Osteoblast (primary cell): ENCODE measurements around the gene GPR132. TPM values are rescaled to one million over a fixed set of nuclear protein-coding genes. Genes with fewer than 3 reads are reported as not detected.

Source experiments
- DNase-seq: peaks from one replicate; pipeline ENCODE4 v3.0.0; 2011; ENCODE audit warnings: low spot score, mixed read lengths; ENCODE audit not compliant: insufficient read length; ENCODE audit errors: missing footprints
- H2AFZ ChIP-seq: 2 replicates; pipeline ENCODE4 v1.6.0; 2011; ENCODE audit warnings: mild to moderate bottlenecking, low read length
- H3K27ac ChIP-seq: 2 replicates; pipeline ENCODE4 v1.5.1; 2011; ENCODE audit warnings: mild to moderate bottlenecking, low read depth, low read length, moderate library complexity
- H3K27me3 ChIP-seq: 2 replicates; pipeline ENCODE4 v1.6.0; 2012; ENCODE audit warnings: mild to moderate bottlenecking, control low read depth, inconsistent platforms, low read length, moderate library complexity; ENCODE audit not compliant: insufficient read depth
- H3K36me3 ChIP-seq: 2 replicates; pipeline ENCODE4 v1.5.1; 2011; ENCODE audit warnings: mild to moderate bottlenecking, low read length, control low read depth, moderate library complexity; ENCODE audit not compliant: insufficient read depth
- H3K4me1 ChIP-seq: 2 replicates; pipeline ENCODE4 v1.5.1; 2011; ENCODE audit warnings: mild to moderate bottlenecking, low read length, control low read depth, moderate library complexity; ENCODE audit not compliant: insufficient read depth
- H3K4me2 ChIP-seq: 2 replicates; pipeline ENCODE4 v1.6.0; 2011; ENCODE audit warnings: mild to moderate bottlenecking, low read length; ENCODE audit not compliant: insufficient read depth
- H3K4me3 ChIP-seq: fragments of 200-600 bp; sonication (generic); 3 replicates; pipeline ENCODE4 v1.5.1; 2012; ENCODE audit warnings: mild to moderate bottlenecking, low read length, inconsistent platforms; ENCODE audit not compliant: insufficient read depth
- H3K79me2 ChIP-seq: 2 replicates; pipeline ENCODE4 v1.6.0; 2012; ENCODE audit warnings: mild to moderate bottlenecking, low read length, control low read depth, inconsistent platforms; ENCODE audit not compliant: insufficient read depth
- H3K9me3 ChIP-seq: 2 replicates; pipeline ENCODE4 v1.5.1; 2011; ENCODE audit warnings: low read depth, low read length, control low read depth
- H4K20me1 ChIP-seq: 2 replicates; pipeline ENCODE4 v1.6.0; 2012; ENCODE audit warnings: mild to moderate bottlenecking, low read length, control low read depth; ENCODE audit not compliant: insufficient read depth
- CTCF ChIP-seq: IDR thresholded peaks from 2 replicates; pipeline ENCODE4 v1.5.1; 2011; ENCODE audit warnings: mild to moderate bottlenecking, low read depth, low read length, moderate library complexity; ENCODE audit errors: extremely low read depth
- total RNA-seq: library from RNA; depleted of rRNA; stranded (reverse); fragments of >200 nt; gene quantifications from 2 replicates; pipeline ENCODE4 v1.2.3, GENCODE V29; 2012

GPR132 gene
- total RNA-seq, 1 donor = under 0.01 TPM

GRCh38 chr14:105078294-105078693 lies 13.1 kb upstream of the GPR132 start:
- Histone ChIP-seq H3K79me2 (no peaks in the 10 kb centered on the region), H3K4me3 (no peak overlapping the region), H4K20me1 (peaks cover 3% of the 10 kb centered on the region), H3K4me1 (no peaks in the 10 kb centered on the region), H3K9me3 (no peaks in the 10 kb centered on the region), H3K36me3 (no peaks in the 10 kb centered on the region), H3K27ac (no peak overlapping the region), H3K4me2 (no peak overlapping the region), H3K27me3 (peaks cover 13% of the 10 kb centered on the region), H2AFZ (no peak overlapping the region)
- TF ChIP-seq CTCF = no peak
- DNase-seq = peak; percentile 53

- Histone ChIP-seq H3K27me3 (peaks cover 16% of the 10 kb centered on the region), H3K79me2 (no peaks in the 10 kb centered on the region), H3K4me1 (no peaks in the 10 kb centered on the region), H3K27ac (no peak overlapping the region), H3K36me3 (no peaks in the 10 kb centered on the region), H3K9me3 (no peaks in the 10 kb centered on the region), H3K4me2 (no peak overlapping the region), H3K4me3 (no peak overlapping the region), H4K20me1 (peaks cover 3% of the 10 kb centered on the region), H2AFZ (no peak overlapping the region)
- DNase-seq = peak; percentile 76
- TF ChIP-seq CTCF = no peak
These were observed 12.4 kb upstream of the GPR132 start for GRCh38 chr14:105077649-105077995.

GRCh38 chr14:105076805-105077648 lies 11.8 kb upstream of the GPR132 start:
- Histone ChIP-seq H2AFZ (no peak overlapping the region), H3K9me3 (no peaks in the 10 kb centered on the region), H3K4me3 (no peak overlapping the region), H3K36me3 (no peaks in the 10 kb centered on the region), H3K27me3 (peaks cover 16% of the 10 kb centered on the region), H3K79me2 (no peaks in the 10 kb centered on the region), H4K20me1 (peaks cover 3% of the 10 kb centered on the region), H3K4me1 (no peaks in the 10 kb centered on the region), H3K27ac (no peak overlapping the region), H3K4me2 (no peak overlapping the region)
- peak; percentile 64 for DNase-seq
- no peak for TF ChIP-seq CTCF

- Histone ChIP-seq H3K9me3 (no peaks in the 10 kb centered on the region), H3K79me2 (no peaks in the 10 kb centered on the region), H3K4me2 (no peak overlapping the region), H3K27ac (no peak overlapping the region), H3K36me3 (no peaks in the 10 kb centered on the region), H3K27me3 (peaks cover 16% of the 10 kb centered on the region), H4K20me1 (peaks cover 3% of the 10 kb centered on the region), H3K4me3 (no peak overlapping the region), H3K4me1 (no peaks in the 10 kb centered on the region), H2AFZ (no peak overlapping the region)
- no peak for TF ChIP-seq CTCF
- DNase-seq = peak; percentile 87
These were observed 11.1 kb upstream of the GPR132 start for GRCh38 chr14:105076296-105076804.
